ENCODE results near the gene CDC42BPB. TPM values are rescaled to one million over a fixed set of nuclear protein-coding genes. Genes with fewer than 3 reads are reported as not detected.

The CDC42BPB gene
- total RNA-seq, 1 experiment from 2014 or later = 1.6 TPM

GRCh38 chr14:102973706-102974285 lies 83.6 kb downstream of the CDC42BPB start:
- Histone ChIP-seq H3K4me2 (ENCODE audit: low read depth, low read length, poor library complexity, severe bottlenecking) (no peak overlapping the region), H3K27ac (ENCODE audit: low read length) (no peak overlapping the region), H3K4me3 (ENCODE audit: low read length) (no peak overlapping the region), H3K27me3 (ENCODE audit: low read length) (no peaks in the 10 kb centered on the region), H3K79me2 (ENCODE audit: low read length) (no peaks in the 10 kb centered on the region), H4K20me1 (ENCODE audit: insufficient read depth, low read depth, low read length) (no peaks in the 10 kb centered on the region), H3K4me1 (ENCODE audit: low read length) (peaks cover 18% of the 10 kb centered on the region), H3K36me3 (ENCODE audit: insufficient read depth, low read length) (no peaks in the 10 kb centered on the region), H3K9me2 (replicated peaks; ENCODE audit: insufficient read depth, low read length) (no peaks in the 10 kb centered on the region), H3K9me3 (ENCODE audit: low read length) (no peaks in the 10 kb centered on the region), H3K9ac (ENCODE audit: low read length) (no peak overlapping the region), H2AFZ (ENCODE audit: low read length) (no peak overlapping the region)
- no peak for DNase-seq

- H3K27me3 ChIP-seq (ENCODE audit: low read length) = no peaks in the 10 kb centered on the region
These were observed 85.3 kb downstream of the CDC42BPB start for GRCh38 chr14:102971836-102972606.

GRCh38 chr14:102971314-102971713 lies 86.0 kb downstream of the CDC42BPB start:
- no peak overlapping the region for H3K9ac ChIP-seq (ENCODE audit: low read length)
- no peak overlapping the region for H3K27ac ChIP-seq (ENCODE audit: low read length)
- H3K27me3 ChIP-seq (ENCODE audit: low read length) = no peaks in the 10 kb centered on the region

More at GRCh38 chr14:102971836-102972606, 85.3 kb downstream of the CDC42BPB start:
- no peak overlapping the region for H3K27ac ChIP-seq (ENCODE audit: low read length)
- no peak overlapping the region for H3K4me3 ChIP-seq (ENCODE audit: low read length)
- no peaks in the 10 kb centered on the region for H3K9me3 ChIP-seq (ENCODE audit: low read length)
- no peak overlapping the region for H3K9ac ChIP-seq (ENCODE audit: low read length)
- no peak overlapping the region for H3K4me2 ChIP-seq (ENCODE audit: low read depth, low read length, poor library complexity, severe bottlenecking)
- peaks cover 10% of the 10 kb centered on the region; the same call in 1 of the 2 replicates for H3K4me1 ChIP-seq (ENCODE audit: low read length)
- no peaks in the 10 kb centered on the region for H3K9me2 ChIP-seq (replicated peaks; ENCODE audit: insufficient read depth, low read length)
- H3K79me2 ChIP-seq (ENCODE audit: low read length) = no peaks in the 10 kb centered on the region
- DNase-seq = no peak
- H2AFZ ChIP-seq (ENCODE audit: low read length) = no peak overlapping the region
- no peaks in the 10 kb centered on the region for H4K20me1 ChIP-seq (ENCODE audit: insufficient read depth, low read depth, low read length)
- H3K36me3 ChIP-seq (ENCODE audit: insufficient read depth, low read length) = no peaks in the 10 kb centered on the region

GRCh38 chr14:102970496-102970895 lies 86.9 kb downstream of the CDC42BPB start:
- Histone ChIP-seq H3K9me3 (ENCODE audit: low read length) (no peaks in the 10 kb centered on the region), H3K79me2 (ENCODE audit: low read length) (no peaks in the 10 kb centered on the region), H3K27me3 (ENCODE audit: low read length) (no peaks in the 10 kb centered on the region), H2AFZ (ENCODE audit: low read length) (no peak overlapping the region), H3K27ac (ENCODE audit: low read length) (no peak overlapping the region), H4K20me1 (ENCODE audit: insufficient read depth, low read depth, low read length) (no peaks in the 10 kb centered on the region), H3K9ac (ENCODE audit: low read length) (no peak overlapping the region), H3K4me1 (ENCODE audit: low read length) (peaks cover 7% of the 10 kb centered on the region; the same call in 1 of the 2 replicates), H3K4me2 (ENCODE audit: low read depth, low read length, poor library complexity, severe bottlenecking) (no peak overlapping the region), H3K4me3 (ENCODE audit: low read length) (no peak overlapping the region), H3K36me3 (ENCODE audit: insufficient read depth, low read length) (no peaks in the 10 kb centered on the region), H3K9me2 (replicated peaks; ENCODE audit: insufficient read depth, low read length) (no peaks in the 10 kb centered on the region)
- DNase-seq = no peak

More at GRCh38 chr14:102971314-102971713, 86.0 kb downstream of the CDC42BPB start:
- Histone ChIP-seq H3K79me2 (ENCODE audit: low read length) (no peaks in the 10 kb centered on the region), H2AFZ (ENCODE audit: low read length) (no peak overlapping the region), H4K20me1 (ENCODE audit: insufficient read depth, low read depth, low read length) (no peaks in the 10 kb centered on the region), H3K9me3 (ENCODE audit: low read length) (no peaks in the 10 kb centered on the region), H3K9me2 (replicated peaks; ENCODE audit: insufficient read depth, low read length) (no peaks in the 10 kb centered on the region), H3K4me3 (ENCODE audit: low read length) (no peak overlapping the region), H3K4me1 (ENCODE audit: low read length) (peaks cover 10% of the 10 kb centered on the region; the same call in 1 of the 2 replicates), H3K4me2 (ENCODE audit: low read depth, low read length, poor library complexity, severe bottlenecking) (no peak overlapping the region), H3K36me3 (ENCODE audit: insufficient read depth, low read length) (no peaks in the 10 kb centered on the region)
- no peak for DNase-seq

- Histone ChIP-seq H3K79me2 (ENCODE audit: low read length) (no peaks in the 10 kb centered on the region), H3K4me1 (ENCODE audit: low read length) (peaks cover 5% of the 10 kb centered on the region; the same call in 1 of the 2 replicates), H3K9me2 (replicated peaks; ENCODE audit: insufficient read depth, low read length) (no peaks in the 10 kb centered on the region), H2AFZ (ENCODE audit: low read length) (no peak overlapping the region), H3K27me3 (ENCODE audit: low read length) (no peaks in the 10 kb centered on the region), H3K36me3 (ENCODE audit: insufficient read depth, low read length) (no peaks in the 10 kb centered on the region), H3K27ac (ENCODE audit: low read length) (no peak overlapping the region), H3K9me3 (ENCODE audit: low read length) (no peaks in the 10 kb centered on the region), H3K4me3 (ENCODE audit: low read length) (no peak overlapping the region), H3K9ac (ENCODE audit: low read length) (no peak overlapping the region), H3K4me2 (ENCODE audit: low read depth, low read length, poor library complexity, severe bottlenecking) (no peak overlapping the region), H4K20me1 (ENCODE audit: insufficient read depth, low read depth, low read length) (no peaks in the 10 kb centered on the region)
- DNase-seq = no peak
These were observed 87.4 kb downstream of the CDC42BPB start for GRCh38 chr14:102969901-102970300.

- Histone ChIP-seq H3K27me3 (ENCODE audit: low read length) (no peaks in the 10 kb centered on the region), H3K4me1 (ENCODE audit: low read length) (peaks cover 5% of the 10 kb centered on the region; the same call in 1 of the 2 replicates), H2AFZ (ENCODE audit: low read length) (no peak overlapping the region), H3K9me2 (replicated peaks; ENCODE audit: insufficient read depth, low read length) (no peaks in the 10 kb centered on the region), H3K9me3 (ENCODE audit: low read length) (no peaks in the 10 kb centered on the region), H3K27ac (ENCODE audit: low read length) (no peak overlapping the region), H3K36me3 (ENCODE audit: insufficient read depth, low read length) (no peaks in the 10 kb centered on the region), H3K4me2 (ENCODE audit: low read depth, low read length, poor library complexity, severe bottlenecking) (no peak overlapping the region), H4K20me1 (ENCODE audit: insufficient read depth, low read depth, low read length) (no peaks in the 10 kb centered on the region), H3K79me2 (ENCODE audit: low read length) (no peaks in the 10 kb centered on the region), H3K4me3 (ENCODE audit: low read length) (no peak overlapping the region), H3K9ac (ENCODE audit: low read length) (no peak overlapping the region)
- DNase-seq = no peak
These were observed 88.1 kb downstream of the CDC42BPB start for GRCh38 chr14:102969060-102969791.

- no peaks in the 10 kb centered on the region for H4K20me1 ChIP-seq (ENCODE audit: insufficient read depth, low read depth, low read length)
- no peaks in the 10 kb centered on the region for H3K9me2 ChIP-seq (replicated peaks; ENCODE audit: insufficient read depth, low read length)
- H3K9me3 ChIP-seq (ENCODE audit: low read length) = no peaks in the 10 kb centered on the region
- H3K79me2 ChIP-seq (ENCODE audit: low read length) = no peaks in the 10 kb centered on the region
- H3K4me3 ChIP-seq (ENCODE audit: low read length) = no peak overlapping the region
- H3K4me1 ChIP-seq (ENCODE audit: low read length) = no peaks in the 10 kb centered on the region
- H3K27me3 ChIP-seq (ENCODE audit: low read length) = no peaks in the 10 kb centered on the region
- no peak for DNase-seq
- H2AFZ ChIP-seq (ENCODE audit: low read length) = no peak overlapping the region
- no peaks in the 10 kb centered on the region for H3K36me3 ChIP-seq (ENCODE audit: insufficient read depth, low read length)
- no peak overlapping the region for H3K4me2 ChIP-seq (ENCODE audit: low read depth, low read length, poor library complexity, severe bottlenecking)
- no peak overlapping the region for H3K9ac ChIP-seq (ENCODE audit: low read length)
- no peak overlapping the region for H3K27ac ChIP-seq (ENCODE audit: low read length)
These were observed 89.0 kb downstream of the CDC42BPB start for GRCh38 chr14:102968306-102968705.

- Histone ChIP-seq H3K27me3 (ENCODE audit: low read length) (no peaks in the 10 kb centered on the region), H2AFZ (ENCODE audit: low read length) (no peak overlapping the region), H3K4me3 (ENCODE audit: low read length) (no peak overlapping the region), H3K4me1 (ENCODE audit: low read length) (no peaks in the 10 kb centered on the region), H3K9me2 (replicated peaks; ENCODE audit: insufficient read depth, low read length) (no peaks in the 10 kb centered on the region), H4K20me1 (ENCODE audit: insufficient read depth, low read depth, low read length) (no peaks in the 10 kb centered on the region), H3K9me3 (ENCODE audit: low read length) (no peaks in the 10 kb centered on the region), H3K4me2 (ENCODE audit: low read depth, low read length, poor library complexity, severe bottlenecking) (no peak overlapping the region), H3K27ac (ENCODE audit: low read length) (no peak overlapping the region), H3K36me3 (ENCODE audit: insufficient read depth, low read length) (no peaks in the 10 kb centered on the region), H3K9ac (ENCODE audit: low read length) (no peak overlapping the region), H3K79me2 (ENCODE audit: low read length) (no peaks in the 10 kb centered on the region)
- DNase-seq = no peak
These were observed 89.9 kb downstream of the CDC42BPB start for GRCh38 chr14:102967506-102967795.
